ENCODE measurements around the gene AFAP1.

The AFAP1 gene

GRCh38 chr4:7733801-7734650 is 205.6 kb downstream of the AFAP1 start:
- no peak for DNase-seq

GRCh38 chr4:7733201-7733600 is 206.5 kb downstream of the AFAP1 start:
- DNase-seq = no peak

- no peak for DNase-seq
These were observed 207.4 kb downstream of the AFAP1 start for GRCh38 chr4:7732263-7732662.

- no peak for DNase-seq
These were observed 208.2 kb downstream of the AFAP1 start for GRCh38 chr4:7731437-7731836.

DNA sequence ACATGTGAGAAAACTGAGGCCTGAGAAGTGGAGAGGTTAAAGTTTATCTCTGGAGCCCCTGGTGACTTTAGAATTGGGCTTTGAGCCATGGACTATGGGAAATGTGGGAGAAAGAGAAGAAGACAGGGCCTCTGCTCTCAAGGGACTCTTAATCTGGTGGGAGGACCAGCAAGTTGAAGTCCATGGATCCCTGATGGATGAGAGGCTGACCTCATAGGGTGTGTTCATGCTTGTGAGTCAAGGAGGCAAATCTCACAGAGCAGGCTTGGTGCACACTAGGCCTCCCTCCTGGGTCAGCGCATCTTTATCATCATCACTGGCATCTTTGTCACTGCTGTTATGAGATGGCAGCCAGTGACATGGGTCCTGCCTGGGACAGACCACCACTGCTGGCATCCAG is 211.9 kb downstream of the AFAP1 start:
- DNase-seq = no peak

- no peak for DNase-seq
These were observed 212.8 kb downstream of the AFAP1 start for GRCh38 chr4:7726665-7727413.

- no peak for DNase-seq
These were observed 213.7 kb downstream of the AFAP1 start for GRCh38 chr4:7725951-7726350.

DNA sequence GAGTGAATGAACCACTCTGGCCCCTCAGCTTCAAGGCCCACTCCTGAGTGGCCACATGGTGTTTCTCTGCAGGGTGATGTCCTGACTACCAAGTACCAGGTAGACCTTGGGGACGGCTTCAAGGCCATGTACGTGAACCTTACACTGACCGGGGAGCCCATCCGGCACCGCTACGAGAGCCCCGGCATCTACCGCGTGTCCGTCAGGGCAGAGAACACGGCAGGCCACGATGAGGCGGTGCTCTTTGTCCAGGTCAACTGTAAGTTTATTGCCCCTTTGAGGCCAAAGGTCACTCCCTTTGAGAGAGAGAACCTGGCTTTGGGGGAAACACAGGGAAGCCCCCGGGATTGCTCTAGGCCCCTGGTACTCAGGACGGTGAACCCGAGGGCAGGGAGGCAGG is 216.0 kb downstream of the AFAP1 start:
- DNase-seq = no peak

DNA sequence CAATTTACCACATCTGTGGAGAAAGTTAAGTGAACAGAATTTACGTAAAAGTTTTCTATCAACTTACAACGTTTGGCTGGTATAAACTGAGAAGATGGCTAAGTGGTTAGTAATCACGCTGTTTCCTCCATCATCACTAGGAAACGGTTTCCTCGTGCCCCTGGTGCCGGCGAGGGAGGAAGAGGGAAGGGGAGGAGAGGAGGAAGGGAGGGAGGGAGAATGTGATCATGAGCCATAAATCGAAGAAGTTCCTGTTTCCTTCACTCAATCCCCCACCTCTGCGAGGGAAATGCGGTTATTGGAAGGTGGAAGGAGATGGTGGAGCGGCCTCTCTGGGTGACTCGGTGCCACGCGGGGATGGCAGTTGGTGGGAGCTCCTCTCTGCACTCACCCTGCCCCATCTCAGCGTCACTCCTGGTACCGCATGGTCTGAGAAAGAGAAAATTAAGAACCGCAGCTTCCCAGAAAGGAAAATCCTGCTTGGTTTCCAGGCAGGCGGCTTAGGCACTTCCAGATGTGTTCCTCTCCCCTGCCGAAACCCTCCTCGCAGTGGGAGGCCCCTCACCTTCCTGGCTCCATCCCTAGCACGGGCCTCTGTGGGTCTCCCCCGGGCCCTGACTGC is 216.8 kb downstream of the AFAP1 start:
- peak in 1 of 2 donors; percentile 17 for DNase-seq

- DNase-seq = no peak
These were observed 217.6 kb downstream of the AFAP1 start for GRCh38 chr4:7721984-7722551.

DNA sequence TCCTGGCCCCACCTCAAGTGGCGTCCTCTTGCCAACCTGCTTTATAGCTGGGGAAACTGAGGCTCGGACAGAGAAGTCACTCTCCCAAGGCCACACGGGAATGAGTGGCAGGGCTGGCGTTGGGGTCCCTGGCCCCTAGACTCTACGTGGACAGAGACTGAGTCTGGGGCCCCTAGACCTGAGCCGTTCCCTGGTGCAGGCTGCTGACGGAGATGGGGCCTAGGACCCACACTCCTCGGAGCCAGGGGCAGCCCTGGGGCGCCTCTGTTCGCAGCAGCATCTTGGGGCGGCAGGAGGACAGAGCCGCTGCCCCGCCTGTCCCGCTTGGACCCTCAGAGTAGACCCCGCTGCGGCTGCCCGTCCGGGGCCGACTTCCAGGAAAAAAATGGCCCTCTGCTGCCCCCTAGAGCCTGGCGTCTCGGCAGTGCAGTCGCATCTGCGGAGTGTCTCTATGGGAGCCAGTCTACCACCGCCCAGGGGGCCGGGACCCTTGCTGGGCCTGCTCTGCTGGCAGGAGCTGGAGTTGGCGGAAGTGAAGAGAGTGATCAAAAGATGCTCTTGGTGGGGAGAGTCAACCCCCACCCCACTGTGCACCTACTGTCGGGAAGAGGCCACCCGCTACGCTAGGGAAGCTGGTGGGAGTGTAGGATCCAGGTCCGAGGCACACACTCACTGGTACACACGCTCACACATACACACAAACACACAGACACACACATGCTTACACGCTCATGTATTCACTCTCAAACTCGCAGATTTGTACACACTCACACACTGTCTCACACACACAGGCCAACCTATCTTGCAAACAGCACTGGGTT is 220.1 kb downstream of the AFAP1 start:
- DNase-seq = peak; percentile 6 to 65

GRCh38 chr4:7717946-7718490 is 221.6 kb downstream of the AFAP1 start:
- no peak for DNase-seq

- DNase-seq = no peak
These were observed 222.5 kb downstream of the AFAP1 start for GRCh38 chr4:7717161-7717560.

GRCh38 chr4:7716010-7716721 is 223.5 kb downstream of the AFAP1 start:
- peak; percentile 90 to 93 for DNase-seq

DNA sequence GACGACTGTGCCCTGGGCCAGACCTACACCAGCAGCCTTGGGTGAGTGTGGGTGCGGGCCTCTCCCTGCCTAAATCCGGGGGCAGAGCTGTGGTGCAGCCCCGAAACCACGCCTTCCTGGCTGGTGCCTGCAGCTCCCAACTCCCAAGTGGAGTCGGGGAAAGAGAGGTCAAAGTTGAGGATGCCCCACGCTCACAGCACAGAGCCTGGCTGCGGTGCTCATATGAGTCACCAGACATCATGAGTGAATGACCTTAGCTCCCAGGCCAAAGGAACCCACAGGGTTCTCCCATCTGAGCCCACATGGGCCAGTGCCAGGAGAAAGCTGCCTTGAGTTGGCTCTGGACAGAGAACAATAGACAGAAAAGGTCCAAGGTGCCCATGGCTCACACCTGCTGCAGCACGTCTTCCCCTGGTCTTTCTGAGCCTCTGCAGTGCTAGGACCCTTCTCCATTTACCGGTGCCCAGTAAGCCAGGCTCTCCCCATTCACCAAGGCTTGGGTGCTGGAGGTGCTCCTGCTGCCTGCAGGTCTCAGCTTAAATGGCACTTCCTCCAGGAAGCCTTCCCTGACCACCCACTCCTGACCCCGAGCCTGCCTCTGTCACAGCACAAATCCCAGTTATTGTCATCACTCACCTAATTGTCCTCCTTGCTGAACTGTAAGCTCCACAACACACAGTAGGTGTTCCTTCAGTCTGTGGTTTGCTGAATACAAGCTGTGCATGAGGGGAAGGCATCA is 224.2 kb downstream of the AFAP1 start:
- DNase-seq = peak; percentile 45 to 73

DNA sequence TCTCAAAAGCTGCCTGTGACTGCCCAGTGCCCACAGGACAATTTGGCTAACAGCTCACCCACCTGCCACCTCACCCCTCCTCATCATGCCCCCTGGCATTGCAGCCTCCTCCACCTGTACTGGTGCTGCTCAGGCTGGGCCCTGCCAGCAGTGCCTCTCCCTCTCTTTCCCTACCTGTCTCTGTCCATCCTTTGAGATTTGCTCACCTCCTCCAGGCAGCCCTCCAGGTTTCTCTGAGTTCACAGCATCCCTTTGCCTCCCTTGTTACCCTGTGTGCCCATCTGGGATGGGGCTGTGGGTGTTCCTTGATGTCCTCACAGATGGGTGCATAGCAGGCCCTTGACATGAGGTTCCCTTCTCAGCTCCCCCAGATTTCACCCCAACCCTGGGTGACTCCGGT is 224.9 kb downstream of the AFAP1 start:
- no peak for DNase-seq

GRCh38 chr4:7714176-7714575 is 225.5 kb downstream of the AFAP1 start:
- DNase-seq = no peak

GRCh38 chr4:7713757-7714156 is 225.9 kb downstream of the AFAP1 start:
- no peak for DNase-seq

- DNase-seq = no peak
These were observed 227.5 kb downstream of the AFAP1 start for GRCh38 chr4:7712021-7712671.

DNA sequence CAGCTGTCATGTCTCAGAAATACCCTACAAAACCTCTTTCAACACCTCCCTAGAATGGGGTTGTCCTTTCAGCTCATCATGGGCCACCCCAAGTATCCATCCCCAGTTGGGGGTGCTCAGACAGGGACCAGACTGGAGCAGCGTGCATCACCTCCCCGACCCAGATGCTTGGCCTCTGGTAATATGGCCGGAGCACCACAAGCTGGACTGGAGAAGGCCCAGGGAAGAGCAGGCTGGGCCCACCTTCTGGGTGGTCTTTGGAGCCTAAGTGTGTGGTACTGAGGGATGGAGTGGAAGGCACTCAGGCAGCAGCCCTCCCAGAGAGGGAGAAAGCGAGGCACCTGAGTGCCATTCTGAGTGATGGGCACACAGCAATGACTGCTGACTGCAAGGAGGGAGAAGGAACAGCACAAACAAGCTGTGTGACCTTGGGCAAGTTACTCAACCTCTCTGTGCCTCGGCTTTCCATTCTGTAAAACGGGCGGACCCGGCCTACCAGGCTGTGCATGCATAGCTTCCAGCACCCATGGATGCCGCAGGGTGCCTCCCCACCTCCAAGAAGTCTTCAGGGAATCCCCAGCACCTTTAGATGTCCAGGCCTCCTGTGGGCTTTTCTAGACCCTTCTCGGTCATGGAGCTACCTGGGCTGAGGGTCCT is 228.2 kb downstream of the AFAP1 start:
- no peak for DNase-seq
